Measurements from ENCODE around the gene SHISA8.

Gene SHISA8

DNA sequence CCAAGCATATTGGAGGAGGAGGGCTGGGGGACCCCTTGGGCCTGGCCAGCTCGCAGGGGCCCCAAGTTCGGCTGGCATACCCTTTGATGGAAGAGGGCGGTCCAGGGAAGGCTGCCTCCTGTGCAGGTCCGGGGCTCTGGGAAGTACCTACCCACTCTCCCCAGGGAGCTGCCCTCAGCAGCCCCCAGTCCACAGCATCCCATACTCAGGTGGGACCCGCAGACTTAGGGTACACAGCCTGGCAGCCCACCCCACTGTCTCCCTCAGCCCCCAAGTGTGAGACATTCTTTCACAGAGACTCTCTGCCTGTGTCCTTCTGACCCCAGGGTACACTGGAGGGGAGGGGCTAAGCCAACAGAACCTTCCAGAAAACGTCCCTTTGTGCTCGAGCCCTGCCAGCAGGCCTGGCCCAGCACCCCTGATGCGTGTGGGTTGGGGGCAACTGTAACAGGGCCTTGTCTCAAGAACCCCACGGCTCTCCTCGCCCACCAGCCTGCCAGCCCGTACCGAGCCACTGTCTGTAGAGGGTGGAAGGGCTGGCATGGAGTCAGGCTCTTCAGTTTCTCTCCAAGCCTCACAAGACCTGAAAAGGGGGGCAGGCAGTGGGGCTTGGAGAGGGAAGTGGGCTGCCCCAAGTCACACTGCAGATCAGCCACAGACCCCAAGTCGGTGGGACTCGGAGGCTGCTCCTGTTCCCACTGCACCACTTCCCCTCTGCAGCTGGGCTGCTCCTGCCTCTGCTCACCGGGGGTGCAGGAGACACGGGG, 18.7 kb upstream of the SHISA8 start:
- DNase-seq (ENCODE audit: low read depth) = no peak

DNA sequence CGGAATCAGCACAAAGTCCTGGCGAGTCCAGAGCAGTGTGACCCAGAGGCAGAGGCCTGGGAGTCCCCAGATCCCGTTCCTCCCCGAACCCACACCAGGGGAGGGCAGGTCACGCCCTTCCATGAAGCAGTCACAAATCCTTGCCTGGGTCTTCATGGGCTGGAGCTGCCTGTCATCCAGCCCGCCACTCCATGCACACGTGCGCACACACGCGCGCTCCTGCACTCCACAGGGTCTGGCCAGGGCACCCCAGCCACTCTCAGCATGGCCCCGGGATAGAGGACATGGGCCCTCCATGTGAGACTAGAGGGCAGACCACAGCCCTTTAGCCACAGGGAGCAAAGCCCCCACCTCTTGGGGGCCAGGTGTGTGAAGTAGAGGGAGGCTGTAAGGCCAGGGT, 17.5 kb upstream of the SHISA8 start:
- DNase-seq (ENCODE audit: low read depth) = no peak

GRCh38 chr22:41931701-41932269, 16.9 kb upstream of the SHISA8 start:
- no peak for DNase-seq (ENCODE audit: low read depth)

DNA sequence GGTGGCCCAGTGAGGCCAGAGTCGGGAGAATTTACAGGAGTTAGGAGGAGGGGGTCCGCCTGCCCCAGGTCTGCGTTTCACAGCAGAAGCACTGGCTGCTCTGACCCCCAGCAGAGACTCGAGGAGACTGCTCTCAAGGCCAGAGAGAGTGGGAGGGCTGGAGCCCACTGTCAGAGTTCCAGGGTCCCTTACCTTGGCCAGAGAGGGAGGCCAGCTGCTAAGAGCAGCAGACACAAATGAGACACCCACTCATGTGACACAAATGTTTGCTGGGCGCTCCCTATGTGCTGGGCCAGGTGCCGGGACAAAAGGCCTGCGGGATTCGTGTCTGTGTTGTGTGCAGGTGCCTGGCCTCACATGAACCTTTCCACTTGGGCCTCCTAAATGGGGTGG, 14.5 kb upstream of the SHISA8 start:
- no peak for DNase-seq (ENCODE audit: low read depth)

DNA sequence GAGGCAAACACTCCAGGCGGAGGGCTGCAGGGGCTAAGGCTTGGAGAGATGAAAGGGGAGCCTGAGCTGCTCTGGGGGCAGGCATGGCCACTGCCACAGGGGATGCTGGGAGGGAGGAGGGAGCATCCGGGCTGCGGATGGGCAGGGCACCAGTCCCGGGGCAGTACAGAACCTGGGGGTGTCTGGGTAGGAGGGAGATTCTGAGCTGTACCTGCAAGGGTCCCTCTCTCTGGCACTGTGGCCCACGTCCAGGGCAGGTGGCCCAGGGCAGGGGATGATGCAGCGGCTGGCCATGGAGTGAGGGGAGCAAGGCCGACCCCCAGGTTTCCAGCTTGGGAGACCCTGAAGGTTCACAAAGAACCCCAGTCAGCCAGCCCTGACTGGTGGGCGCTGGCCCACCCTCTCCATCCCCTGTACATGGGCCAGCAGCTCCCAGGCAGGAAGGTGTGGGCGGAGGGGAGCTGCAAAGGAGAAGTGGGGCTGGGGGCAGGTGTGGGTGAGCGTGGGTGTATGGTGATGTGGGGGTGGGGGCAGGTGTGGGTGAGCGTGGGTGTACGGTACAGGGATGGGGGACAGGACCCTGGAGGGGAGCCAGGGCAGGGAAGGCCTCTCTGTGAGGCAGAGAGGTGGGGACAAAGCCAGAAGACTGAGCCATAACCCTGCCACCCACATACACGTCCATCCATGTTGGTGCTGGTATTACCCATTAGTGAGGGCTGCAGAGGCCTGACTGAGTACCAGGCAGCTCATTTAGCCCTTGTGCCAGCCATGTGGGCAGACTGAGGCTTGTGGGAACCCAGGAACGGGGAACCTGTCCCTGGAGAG, 13.9 kb upstream of the SHISA8 start:
- DNase-seq (ENCODE audit: low read depth) = no peak

DNA sequence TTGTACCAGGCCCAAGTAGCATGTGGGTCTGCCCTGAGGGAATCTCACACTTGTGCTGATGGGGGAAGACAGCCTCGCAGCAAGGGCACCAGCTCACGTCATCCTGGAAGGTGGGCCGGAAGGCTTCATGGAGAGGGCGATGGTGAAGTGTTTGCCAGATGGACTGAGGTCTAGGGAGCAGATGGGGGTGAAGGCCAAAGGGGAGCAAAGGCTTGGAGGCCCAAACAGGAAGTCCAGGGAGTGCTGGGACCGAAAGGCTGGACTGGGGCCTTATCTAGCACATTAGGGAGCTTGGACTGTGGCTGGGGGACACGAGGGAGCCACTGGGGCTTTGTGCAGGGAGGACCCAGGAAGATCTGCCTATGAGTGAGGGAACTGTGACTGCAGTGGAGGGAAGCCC, 12.9 kb upstream of the SHISA8 start:
- no peak for DNase-seq (ENCODE audit: low read depth)

DNA sequence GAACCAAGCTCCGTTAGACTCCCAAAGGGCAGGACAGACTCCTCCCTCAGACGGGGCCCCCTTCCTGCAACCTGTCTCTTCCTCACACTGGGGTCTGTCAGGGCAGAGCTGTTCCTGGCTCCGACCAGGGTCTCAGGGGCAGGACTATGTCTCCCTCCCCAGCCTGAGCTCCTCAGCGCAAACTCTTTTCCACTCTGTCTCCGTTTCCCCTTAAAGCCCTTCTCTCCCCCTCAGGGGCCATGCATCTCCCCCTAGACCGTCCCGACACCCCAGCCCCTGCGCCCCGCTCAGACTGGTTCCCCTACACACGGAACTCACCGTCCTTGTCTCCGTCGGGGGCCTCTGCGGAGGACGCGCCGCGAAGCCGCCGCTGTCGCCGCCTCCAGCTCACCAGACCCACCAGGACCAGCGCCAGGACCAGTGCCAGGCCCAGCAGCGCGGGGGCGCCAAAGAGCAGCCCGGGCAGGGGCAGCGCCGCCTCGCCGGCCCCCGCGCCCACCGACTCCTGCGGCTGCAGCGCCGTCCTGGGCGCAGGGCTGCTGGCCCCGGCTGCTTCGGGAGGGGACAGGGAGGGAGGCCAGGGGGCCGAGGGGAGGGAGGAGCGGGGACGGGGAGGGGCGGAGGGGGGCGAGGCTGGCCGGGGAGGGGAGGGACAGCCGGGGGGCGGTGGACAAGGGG, 11.0 kb upstream of the SHISA8 start:
- DNase-seq (ENCODE audit: low read depth) = no peak

- DNase-seq (ENCODE audit: low read depth) = no peak
Measured at GRCh38 chr22:41923595-41924276, 8.9 kb upstream of the SHISA8 start.

DNA sequence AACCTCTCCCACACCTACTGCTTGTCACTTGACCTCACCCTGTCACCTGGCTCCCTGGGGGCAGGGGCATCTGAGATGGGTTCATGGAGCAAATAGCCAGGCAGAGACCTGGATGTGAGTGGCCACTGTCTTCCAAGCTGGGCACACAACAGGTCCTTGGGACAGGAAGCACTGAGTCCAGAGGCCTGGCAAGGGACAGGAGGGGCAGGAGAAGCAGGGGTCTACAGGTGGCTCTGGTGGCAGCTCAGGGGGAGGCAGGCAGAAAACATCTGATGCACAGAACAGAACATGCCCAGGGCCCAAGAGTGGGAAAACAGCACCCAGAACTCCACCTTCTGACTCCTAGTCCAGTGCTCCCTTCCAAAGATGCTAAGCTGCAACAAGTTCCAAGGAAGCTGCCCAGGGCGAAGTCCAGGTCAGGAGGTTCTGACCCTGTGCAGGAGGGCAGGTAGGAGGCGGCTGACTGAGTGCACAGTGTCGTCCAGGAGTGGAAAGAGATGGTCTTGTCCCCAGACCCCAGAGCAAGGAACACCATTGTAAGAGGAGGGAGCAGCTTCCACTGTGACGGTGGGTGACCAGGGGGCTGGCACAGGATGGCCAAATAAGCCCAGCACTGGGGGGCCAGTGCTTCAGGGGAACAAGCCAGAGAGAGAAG, 8.2 kb upstream of the SHISA8 start:
- no peak for DNase-seq (ENCODE audit: low read depth)

GRCh38 chr22:41922328-41922727, 7.5 kb upstream of the SHISA8 start:
- no peak for DNase-seq (ENCODE audit: low read depth)

GRCh38 chr22:41920271-41920976, 5.5 kb upstream of the SHISA8 start:
- no peak for DNase-seq (ENCODE audit: low read depth)

DNA sequence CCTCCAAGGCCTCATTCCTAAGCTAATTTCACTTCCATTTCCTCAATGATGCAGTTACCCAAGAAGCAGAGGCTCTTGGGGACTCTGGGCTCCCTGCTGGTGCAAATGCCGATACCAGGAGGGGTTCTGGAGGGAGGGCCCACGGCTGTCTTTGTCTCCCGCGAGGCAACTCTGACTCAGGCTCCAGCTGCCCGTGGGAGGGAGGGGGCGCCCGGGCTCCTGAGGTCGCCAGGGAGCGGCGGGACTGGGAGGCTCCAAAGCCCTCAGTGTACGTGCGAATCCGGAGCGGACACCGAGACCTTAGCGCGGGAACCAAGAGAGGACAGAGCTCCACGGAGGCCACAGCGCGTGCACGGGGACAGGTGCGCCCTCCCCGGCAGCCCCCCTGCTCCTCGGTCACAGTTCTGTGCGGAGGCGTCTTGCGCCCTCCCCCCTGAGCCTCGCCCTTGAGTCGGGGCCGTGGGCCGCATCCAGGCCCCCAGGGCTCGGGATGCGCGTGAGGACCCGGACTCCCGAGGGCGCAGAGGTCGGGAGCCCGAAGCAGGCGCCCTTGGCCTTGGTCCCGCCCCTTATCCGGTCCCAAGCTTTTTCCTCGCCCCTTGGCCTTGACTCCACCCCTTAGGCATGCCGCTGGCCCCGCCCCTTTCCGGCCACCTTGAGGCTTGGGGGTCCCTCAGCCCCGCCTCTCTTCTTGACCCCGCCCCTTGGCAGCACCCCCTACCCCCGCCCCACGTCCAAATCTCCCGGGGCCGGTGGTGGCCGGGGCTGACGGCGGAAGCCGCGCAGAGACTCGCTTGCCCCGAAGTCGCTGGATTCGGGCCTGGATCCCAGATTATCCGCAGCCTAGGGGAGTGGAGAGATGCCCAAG, 4.7 kb upstream of the SHISA8 start:
- DNase-seq (ENCODE audit: low read depth) = no peak

- no peak for DNase-seq (ENCODE audit: low read depth)
Measured at GRCh38 chr22:41917903-41918791, 3.3 kb upstream of the SHISA8 start.

GRCh38 chr22:41917375-41917902, 2.6 kb upstream of the SHISA8 start:
- DNase-seq (ENCODE audit: low read depth) = no peak

DNA sequence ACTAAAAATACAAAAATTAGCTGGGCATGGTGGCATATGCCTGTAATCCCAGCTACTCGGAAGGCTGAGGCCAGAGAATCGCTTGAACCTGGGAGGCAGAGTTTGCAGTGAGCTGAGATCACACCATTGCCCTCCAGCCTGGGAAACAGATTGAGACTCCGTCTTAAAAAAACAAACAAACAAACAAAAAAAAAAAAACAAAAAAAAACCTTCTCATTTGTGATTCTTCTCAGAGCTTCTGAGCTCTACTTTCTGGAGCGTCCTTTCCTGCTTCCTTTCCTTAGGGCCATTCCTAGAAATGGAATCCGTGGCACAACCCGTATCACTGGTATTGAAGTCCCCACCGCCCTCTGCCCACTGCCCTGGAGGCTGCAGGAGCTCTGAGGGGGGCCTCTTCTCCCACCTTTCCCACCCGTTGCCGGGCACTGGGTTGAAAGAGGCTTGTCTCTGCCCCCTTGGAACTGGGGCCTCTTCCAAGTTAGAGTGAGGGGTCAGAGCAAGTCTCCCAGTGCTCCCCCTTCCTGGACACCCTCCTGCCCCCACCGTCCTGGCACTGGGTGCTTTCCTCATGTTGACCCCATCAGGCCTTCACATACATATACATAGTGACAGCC, 2.0 kb upstream of the SHISA8 start:
- DNase-seq (ENCODE audit: low read depth) = no peak

DNA sequence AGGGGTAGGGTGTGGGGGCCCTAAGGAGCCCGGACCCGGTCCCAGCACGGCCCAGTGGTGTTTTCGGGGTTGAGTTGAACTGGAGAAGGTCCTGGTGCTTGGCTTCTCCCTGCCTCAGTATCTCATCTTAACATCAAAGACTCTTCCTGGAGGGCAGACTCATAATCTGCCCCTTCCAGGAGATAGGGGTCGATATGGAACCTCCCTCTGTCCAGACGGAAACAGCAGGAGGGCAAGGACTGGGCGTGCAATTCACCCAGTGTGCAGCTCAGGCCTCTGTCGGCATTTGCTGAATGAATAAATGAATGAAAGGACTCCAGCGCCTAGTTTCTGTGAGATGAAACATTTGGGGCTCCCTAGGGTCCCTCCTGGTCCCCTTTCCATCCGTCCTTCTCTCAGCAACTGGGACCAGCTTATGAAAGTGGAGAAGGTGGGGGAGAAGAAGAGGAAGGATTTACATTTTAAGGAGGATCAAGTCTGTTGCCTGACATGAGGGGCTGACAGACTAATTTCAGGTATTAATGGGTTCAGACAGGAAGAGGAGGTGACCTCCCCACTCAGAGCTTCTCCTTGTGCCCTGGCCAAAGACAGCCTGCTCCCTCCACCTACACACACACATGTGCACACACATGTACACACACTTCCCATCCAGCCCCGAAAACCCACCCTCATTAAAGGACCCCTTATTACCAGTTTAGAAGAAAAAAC, 1.1 kb upstream of the SHISA8 start:
- no peak for DNase-seq (ENCODE audit: low read depth)

GRCh38 chr22:41914611-41915034, 251 bp downstream of the SHISA8 start:
- DNase-seq (ENCODE audit: low read depth) = no peak
